GM19043 (cell line): ENCODE data around the gene PTPRG.

Experiments used
- ATAC-seq: cut with Tn5 transposase; IDR thresholded peaks from one replicate; pipeline ENCODE4 v1.9.1; 2021; ENCODE audit warnings: low read depth; ENCODE audit not compliant: unreplicated experiment

The PTPRG gene

DNA sequence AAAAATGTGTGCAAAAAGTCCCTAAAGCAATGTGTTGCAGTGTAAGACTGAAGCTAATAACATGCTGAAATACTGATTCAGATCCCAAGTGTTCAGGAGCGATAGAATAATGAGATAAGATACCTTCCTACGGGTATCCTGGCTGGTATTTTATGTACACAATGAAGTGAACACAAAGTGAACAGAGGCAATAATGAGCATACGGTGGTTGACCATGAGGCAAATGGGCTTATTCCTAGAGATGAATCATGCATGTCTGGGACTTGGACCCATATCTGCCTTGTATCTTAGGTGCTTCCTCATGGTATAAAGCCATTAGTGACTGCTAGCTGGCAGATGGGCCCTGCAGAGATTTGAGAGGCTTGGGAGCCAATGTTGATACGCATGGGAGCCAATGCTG lies 21.5 kb downstream of the PTPRG start:
- no peak for ATAC-seq

- no peak for ATAC-seq
These were observed 22.8 kb downstream of the PTPRG start for GRCh38 chr3:61583890-61584875.

GRCh38 chr3:61589856-61590255 lies 28.5 kb downstream of the PTPRG start:
- no peak for ATAC-seq

GRCh38 chr3:61591300-61591699 lies 29.9 kb downstream of the PTPRG start:
- ATAC-seq, result no peak

DNA sequence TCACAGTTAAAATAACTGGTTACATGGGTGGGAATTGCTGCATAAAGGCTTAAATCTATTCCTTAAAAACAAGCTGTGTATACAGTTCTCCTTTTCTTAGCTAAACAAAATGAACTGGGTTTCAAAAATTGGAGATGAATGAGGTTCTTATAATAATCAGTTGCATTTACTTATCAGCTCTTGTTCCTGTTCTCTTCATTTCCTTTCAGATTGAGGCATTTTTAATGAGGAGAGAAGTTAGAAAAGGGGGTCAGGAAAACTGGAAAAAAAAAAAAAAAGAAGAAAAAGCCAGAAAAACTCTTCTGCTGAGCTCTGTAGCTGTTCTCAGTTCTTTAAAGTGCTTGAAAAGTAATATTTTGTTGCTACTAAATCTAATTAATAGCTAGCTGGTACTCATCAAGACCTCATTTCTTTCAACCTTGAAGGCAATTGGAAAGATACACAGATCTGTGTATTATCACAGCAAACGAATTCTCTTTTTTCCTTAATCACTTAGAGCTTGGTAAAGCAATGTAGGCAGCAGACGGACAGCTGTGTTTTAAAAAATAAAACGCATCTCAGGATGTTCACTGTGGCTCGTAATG lies 32.2 kb downstream of the PTPRG start:
- ATAC-seq, result no peak

- no peak for ATAC-seq
These were observed 33.0 kb downstream of the PTPRG start for GRCh38 chr3:61594144-61594963.

DNA sequence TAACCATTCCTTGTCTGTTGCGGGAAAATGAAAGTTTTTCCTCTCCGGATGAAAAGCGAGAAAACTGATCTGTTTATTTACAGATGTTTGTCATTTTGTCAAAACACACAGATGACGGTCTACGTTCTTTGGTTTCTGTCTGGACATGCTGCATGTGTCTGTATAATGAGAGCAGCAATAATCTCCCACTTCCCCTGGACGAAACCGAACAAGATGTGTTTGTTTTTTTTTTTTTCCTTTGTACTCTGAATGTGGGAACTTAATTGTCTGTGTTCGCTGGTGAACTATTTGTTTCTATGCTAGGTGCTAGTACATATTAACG lies 33.6 kb downstream of the PTPRG start:
- ATAC-seq, result no peak

GRCh38 chr3:61595288-61595687 lies 33.9 kb downstream of the PTPRG start:
- ATAC-seq, result no peak

GRCh38 chr3:61595826-61596225 lies 34.5 kb downstream of the PTPRG start:
- ATAC-seq, result no peak

GRCh38 chr3:61597906-61598305 lies 36.5 kb downstream of the PTPRG start:
- ATAC-seq, result no peak

- no peak for ATAC-seq
These were observed 38.8 kb downstream of the PTPRG start for GRCh38 chr3:61600195-61600594.

DNA sequence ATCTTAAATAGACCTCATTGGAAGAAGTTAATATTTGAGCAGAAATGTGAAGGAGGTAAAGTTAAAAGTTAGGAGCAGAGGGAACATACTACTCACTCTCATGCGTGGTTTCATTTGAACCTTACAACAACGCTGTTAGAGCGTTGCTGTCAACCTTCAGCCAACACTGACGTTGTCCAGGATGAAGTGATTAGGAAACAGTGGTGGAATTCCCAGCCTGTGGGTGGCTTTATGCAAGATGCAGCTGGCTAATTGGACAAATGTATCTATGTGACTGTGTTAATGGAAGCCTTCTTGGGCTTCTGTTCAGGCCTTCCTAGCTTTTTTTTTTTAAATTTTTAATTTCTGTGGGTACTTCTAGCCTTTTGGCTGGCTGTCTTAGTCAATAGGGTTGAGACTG lies 40.5 kb downstream of the PTPRG start:
- no peak for ATAC-seq

- ATAC-seq, result no peak
These were observed 41.1 kb downstream of the PTPRG start for GRCh38 chr3:61602466-61602865.

DNA sequence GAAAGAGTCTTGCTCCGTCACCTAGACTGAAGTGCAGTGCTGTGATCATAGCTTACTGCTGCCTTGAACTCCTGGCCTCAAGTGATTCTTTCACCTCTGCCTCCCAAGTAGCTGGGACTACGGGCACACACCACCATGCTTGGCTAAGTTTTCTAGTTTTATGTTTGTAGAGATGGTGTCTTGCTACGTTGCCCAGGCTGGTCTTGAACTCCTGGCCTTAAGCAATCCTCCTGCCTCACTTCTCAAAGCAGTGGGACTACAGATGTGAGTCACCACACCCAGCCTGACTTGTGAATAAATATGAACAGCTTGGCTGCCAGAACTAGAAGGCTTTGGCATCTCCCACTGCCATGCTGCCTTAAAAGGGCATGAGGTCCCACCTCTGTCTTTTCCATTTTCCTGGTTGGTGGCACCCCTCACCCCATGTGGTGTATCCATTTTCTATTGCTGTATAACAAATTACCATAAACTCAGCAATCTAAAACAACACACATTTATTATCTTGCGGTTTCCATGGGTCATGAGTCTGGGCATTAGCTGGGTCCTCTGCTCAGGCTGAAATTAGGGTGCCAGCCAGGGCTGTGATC lies 44.3 kb downstream of the PTPRG start:
- ATAC-seq, result no peak

DNA sequence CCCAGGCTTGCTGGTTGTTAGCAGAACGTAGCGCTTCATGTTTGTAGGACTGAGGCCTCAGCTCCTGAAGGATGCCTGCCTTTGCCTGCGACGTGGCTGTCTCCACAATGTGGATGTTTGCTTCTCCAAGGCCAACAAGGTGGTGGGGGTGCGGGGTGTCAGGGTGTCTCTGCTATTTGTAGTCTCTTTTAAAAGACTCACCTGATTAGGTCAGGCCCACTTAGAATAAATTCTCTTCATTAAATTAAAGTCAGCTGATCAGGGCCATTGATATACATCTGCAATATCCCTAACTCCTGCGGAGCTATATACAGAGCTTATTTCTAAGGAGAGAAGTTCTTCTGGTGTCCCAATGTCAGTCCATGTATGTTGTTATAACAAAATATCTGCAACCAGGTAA lies 44.8 kb downstream of the PTPRG start:
- no peak for ATAC-seq

GRCh38 chr3:61608072-61608471 lies 46.7 kb downstream of the PTPRG start:
- no peak for ATAC-seq

- ATAC-seq, result no peak
These were observed 47.3 kb downstream of the PTPRG start for GRCh38 chr3:61608711-61609110.

DNA sequence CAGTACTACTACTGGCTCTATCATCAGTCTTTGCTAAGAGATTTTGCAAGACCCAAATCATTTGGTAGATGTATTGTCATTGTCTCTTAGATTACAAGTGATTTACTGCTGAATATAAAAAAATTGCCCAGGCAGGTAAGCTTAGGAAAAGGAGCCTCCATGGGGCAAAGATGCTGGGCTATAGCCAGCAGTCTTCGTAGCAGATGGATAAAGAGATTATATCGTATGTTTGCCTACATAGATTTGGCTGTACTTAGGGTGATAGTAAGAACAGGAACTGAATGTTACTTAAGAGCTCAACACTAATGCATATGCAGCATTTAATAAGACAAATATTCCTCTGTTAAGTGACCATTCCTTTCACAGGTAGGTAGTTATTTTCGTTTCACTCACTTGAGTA lies 48.9 kb downstream of the PTPRG start:
- ATAC-seq, result no peak

- ATAC-seq, result no peak
These were observed 51.1 kb downstream of the PTPRG start for GRCh38 chr3:61612211-61613194.

DNA sequence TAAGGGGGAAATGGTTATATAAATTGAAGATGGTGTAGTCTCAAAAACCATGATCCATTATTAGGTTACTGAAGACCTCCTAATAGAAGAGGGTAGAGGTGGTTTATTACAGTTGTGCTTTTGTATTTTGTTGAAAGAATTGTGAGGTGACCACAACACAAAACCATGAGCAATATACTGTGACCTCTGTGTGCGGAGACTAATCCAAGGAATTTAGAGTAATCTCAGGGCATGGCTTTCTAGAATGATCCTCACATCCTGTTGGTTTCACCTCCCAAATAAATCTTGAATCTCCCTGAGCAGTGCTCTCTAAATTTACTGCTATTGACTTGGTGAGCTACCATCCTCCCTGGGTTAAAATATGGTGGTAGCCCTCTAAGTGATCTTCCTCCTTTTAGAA lies 52.3 kb downstream of the PTPRG start:
- no peak for ATAC-seq
